GM20000 (cell line): Measurements from ENCODE around the gene MFAP3.

Experiments
- DNase-seq: peaks from one replicate; pipeline ENCODE4 v3.0.0; 2012; ENCODE audit warnings: low spot score
- TF ChIP-seq, protein P1 (sequence below): IDR thresholded peaks from 2 replicates; pipeline ENCODE4 v1.5.1; 2012; ENCODE audit warnings: mild to moderate bottlenecking, control low read depth; ENCODE audit errors: extremely low read depth, missing control alignments

MFAP3 gene

DNA sequence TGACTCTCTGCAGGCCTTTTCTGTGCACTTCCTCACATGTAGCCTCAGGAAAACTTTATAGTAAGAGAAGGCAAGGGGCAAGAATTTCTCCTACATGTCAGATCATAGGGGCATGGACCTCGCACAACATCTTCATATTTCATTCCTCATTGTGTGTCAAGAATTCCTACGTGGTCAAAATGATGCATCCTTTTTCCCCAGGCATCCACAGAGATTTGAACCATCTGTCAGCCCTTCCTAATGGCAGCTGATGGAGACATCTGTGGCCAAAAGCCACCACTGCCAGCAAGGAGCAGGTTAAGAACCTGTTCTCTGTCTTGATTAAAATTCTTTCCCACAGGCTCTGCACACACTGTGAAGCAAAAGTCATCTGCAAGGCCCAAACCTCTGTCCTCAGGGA is 42.5 kb downstream of the MFAP3 start:
- TF ChIP-seq, protein P1, sequence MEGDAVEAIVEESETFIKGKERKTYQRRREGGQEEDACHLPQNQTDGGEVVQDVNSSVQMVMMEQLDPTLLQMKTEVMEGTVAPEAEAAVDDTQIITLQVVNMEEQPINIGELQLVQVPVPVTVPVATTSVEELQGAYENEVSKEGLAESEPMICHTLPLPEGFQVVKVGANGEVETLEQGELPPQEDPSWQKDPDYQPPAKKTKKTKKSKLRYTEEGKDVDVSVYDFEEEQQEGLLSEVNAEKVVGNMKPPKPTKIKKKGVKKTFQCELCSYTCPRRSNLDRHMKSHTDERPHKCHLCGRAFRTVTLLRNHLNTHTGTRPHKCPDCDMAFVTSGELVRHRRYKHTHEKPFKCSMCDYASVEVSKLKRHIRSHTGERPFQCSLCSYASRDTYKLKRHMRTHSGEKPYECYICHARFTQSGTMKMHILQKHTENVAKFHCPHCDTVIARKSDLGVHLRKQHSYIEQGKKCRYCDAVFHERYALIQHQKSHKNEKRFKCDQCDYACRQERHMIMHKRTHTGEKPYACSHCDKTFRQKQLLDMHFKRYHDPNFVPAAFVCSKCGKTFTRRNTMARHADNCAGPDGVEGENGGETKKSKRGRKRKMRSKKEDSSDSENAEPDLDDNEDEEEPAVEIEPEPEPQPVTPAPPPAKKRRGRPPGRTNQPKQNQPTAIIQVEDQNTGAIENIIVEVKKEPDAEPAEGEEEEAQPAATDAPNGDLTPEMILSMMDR: no peak
- DNase-seq: no peak

GRCh38 chr5:154084062-154084639 is 45.4 kb downstream of the MFAP3 start:
- TF ChIP-seq, protein P1: no peak

GRCh38 chr5:154086146-154086545 is 47.4 kb downstream of the MFAP3 start:
- TF ChIP-seq, protein P1: no peak
- no peak for DNase-seq

More at GRCh38 chr5:154084062-154084639, 45.4 kb downstream of the MFAP3 start:
- DNase-seq: no peak

GRCh38 chr5:154086641-154087040 is 47.9 kb downstream of the MFAP3 start:
- no peak for DNase-seq
- TF ChIP-seq, protein P1: no peak

DNA sequence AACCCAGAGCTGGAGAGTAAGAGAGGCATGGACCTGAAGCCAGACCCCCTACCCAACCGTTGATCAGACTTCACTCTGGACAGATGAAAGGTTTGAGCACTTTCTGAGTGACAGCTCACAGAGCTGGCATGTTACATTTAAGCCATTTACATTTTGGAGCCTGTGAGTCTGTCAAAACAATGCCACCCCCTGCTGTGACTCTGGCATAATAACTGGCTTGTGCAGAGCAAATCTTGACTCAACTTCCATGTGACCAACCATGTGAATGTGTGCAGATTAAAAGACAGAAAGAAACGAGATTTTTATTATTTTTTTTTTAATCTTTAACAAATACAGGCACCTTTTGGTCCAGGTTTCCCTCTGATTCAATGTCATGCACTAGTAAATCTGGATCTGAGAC is 48.5 kb downstream of the MFAP3 start:
- no peak for DNase-seq
- TF ChIP-seq, protein P1: no peak

- no peak for DNase-seq
- TF ChIP-seq, protein P1: no peak
These were observed 50.0 kb downstream of the MFAP3 start for GRCh38 chr5:154088801-154089200.

DNA sequence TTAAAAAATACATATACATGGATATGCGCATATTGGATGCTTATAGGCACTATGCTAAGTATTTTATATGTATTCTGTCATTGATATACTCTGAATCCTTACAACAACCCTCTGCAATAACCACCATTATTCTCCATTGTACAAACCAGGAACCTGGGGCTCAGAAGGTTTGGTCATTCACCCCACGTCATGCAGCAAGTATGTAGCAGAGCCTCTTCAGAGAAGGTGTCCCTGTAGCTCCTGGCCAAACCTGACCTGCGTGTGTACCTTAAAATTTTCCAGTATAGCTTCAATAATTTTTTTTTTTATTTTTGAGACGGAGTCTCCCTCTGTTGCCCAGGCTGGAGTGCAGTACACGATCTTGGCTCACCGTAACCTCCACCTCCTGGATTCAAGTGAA is 51.9 kb downstream of the MFAP3 start:
- DNase-seq: no peak
- TF ChIP-seq, protein P1: no peak
